Measurements from ENCODE around the gene GGT5.
"Not testable (repeated sequence)": the region's sequence is repeated elsewhere in the genome, so short reads cannot be mapped to it uniquely, and the experiment has no call there.

- not testable (repeated sequence) for TF ChIP-seq CTCF (IDR thresholded peaks at IDR 0.05; ENCODE audit: low read depth, low read length); EZH2phosphoT487 (IDR thresholded peaks at IDR 0.05; ENCODE audit: low read depth)
Observed at GRCh38 chr22:24287212-24287611, 42.3 kb upstream of the GGT5 start.

Data from OCI-LY3 (cell line).